RWPE1 (cell line): ENCODE measurements around the gene MAN2B2.

Experiments
- CTCF ChIA-PET: fragments of 350-600 bp; sonication (Branson Sonifier 250); formaldehyde crosslinking; extraction: SDS; loops from one replicate; lab custom pipeline; 2021; lab: Yijun Ruan, JAX
- POLR2A ChIA-PET: fragments of 400-600 bp; formaldehyde crosslinking; extraction: SDS; loops from one replicate; lab custom pipeline; 2020; ENCODE audit warnings: antibody characterized with exemption; ENCODE audit not compliant: low non-redundant PET; lab: Yijun Ruan, JAX
- DNase-seq: peaks from one replicate; pipeline ENCODE4 v3.0.0; 2012; ENCODE audit warnings: low spot score
- H3K27ac ChIP-seq: fragments of 450-650 bp; 2 replicates; pipeline ENCODE4 v1.5.1; 2017
- TF ChIP-seq, protein P1 (sequence below): fragments of 450-650 bp; conservative IDR thresholded peaks from 2 replicates; pipeline ENCODE4 v1.5.1; 2017; ENCODE audit warnings: low read depth, mild to moderate bottlenecking

Gene MAN2B2

DNA sequence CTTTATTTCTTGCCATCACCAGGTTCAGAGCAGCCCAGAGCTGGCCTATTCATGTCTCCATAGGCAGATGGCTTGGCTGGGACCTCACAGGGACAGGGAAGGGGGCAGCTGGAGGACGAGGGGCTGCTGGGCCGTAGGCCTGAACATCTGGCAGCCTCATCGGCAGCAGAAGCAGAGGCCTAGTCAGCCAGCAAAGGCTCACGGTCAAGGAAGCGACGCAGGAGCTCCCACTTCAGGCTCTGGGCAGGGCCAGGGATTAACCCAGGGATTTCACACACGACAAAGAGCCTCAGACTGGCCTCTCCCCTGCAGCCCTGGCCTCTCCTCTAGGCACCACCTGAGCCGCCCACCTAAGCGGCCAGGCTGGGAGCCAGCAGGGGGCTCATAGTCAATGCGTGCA, 46.0 kb upstream of the MAN2B2 start:
- no peak overlapping the region for H3K27ac ChIP-seq
- ChIA-PET POLR2A (no interaction called here), CTCF (no interaction called here)
- TF ChIP-seq, protein P1, sequence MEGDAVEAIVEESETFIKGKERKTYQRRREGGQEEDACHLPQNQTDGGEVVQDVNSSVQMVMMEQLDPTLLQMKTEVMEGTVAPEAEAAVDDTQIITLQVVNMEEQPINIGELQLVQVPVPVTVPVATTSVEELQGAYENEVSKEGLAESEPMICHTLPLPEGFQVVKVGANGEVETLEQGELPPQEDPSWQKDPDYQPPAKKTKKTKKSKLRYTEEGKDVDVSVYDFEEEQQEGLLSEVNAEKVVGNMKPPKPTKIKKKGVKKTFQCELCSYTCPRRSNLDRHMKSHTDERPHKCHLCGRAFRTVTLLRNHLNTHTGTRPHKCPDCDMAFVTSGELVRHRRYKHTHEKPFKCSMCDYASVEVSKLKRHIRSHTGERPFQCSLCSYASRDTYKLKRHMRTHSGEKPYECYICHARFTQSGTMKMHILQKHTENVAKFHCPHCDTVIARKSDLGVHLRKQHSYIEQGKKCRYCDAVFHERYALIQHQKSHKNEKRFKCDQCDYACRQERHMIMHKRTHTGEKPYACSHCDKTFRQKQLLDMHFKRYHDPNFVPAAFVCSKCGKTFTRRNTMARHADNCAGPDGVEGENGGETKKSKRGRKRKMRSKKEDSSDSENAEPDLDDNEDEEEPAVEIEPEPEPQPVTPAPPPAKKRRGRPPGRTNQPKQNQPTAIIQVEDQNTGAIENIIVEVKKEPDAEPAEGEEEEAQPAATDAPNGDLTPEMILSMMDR = no peak
- no peak for DNase-seq

DNA sequence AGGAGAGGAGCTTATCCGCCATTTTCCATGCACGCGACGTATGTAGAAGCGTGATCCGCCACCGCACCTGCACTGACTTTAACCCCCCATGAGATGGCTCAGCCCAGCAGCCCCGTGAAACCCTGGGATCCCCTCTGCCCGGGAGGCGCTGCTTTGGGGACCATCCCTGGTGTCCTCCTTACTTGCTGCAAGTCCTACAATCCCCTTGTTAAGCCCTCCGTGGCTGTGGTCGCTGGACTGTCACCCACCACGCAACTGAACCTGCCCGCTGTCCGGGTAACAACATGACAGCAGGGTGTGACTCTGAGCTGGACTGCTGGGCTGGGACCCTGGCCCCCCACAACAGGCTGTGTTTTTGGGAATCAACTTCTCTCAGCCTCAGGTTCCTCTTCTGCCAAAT, 44.7 kb upstream of the MAN2B2 start:
- TF ChIP-seq, protein P1 = no peak
- CTCF ChIA-PET = no interaction called here
- DNase-seq = no peak
- POLR2A ChIA-PET = no interaction called here
- H3K27ac ChIP-seq = no peak overlapping the region

DNA sequence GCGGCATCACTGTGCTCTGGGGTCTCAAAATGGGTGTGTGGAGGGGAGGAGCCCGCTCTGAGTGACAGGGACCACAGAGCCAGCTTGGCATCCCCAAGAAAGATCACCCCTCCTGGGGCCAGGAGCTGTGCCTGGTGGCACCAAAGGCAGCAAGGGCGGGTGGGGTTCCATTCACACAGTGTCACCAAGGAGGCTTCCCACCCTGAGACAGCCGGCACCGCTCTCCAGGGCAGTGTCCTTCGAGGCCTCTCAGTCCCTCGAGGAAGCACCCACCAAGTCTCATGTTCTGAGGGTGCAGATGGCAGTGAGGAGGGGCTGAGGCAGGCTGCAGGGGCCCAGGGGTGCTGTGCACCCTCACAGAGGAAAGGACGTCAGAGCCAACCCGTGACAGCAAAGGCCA, 44.0 kb upstream of the MAN2B2 start:
- no peak for DNase-seq
- no peak overlapping the region for H3K27ac ChIP-seq
- POLR2A ChIA-PET = no interaction called here
- CTCF ChIA-PET = no interaction called here
- TF ChIP-seq, protein P1 = no peak

DNA sequence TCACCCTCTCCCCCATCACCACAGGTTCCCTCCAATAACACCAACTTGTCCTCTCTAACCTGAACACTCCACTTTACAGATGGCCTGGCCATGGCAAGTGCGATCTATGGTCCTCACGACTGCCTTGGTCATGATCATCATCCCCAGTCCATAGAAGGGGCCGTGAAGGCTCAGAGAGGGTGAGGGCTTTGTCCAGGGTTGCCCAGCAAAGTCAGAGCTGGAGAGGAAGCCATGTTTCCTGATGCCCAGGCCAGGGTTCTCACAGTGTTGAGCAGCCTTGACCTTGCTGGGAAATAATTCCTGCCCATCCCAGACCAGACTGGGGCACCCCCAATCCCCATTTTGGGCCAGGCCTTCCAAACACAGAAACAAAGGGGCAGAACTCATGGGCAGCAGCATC, 42.9 kb upstream of the MAN2B2 start:
- H3K27ac ChIP-seq = no peak overlapping the region
- ChIA-PET CTCF (no interaction called here), POLR2A (no interaction called here)
- no peak for DNase-seq
- TF ChIP-seq, protein P1 = no peak

DNA sequence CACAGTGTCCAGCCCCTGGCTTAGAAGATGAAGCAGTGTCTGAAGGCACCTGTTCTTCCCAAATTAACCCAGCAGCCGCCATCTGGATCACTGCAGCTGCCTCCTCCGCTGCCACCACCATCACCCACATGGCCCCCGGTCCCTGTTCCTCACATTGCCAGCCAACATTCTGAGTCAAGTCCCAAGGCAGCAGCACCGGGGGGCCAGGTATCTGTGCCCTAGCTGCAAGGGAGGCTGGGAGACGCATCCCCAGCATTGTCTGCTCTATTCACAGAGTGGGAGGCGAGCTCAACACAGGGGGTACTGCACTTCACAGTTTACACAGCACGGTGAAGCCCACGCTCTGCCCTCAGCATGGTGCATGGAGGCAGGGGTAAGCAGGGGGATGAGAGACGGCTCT, 42.3 kb upstream of the MAN2B2 start:
- POLR2A ChIA-PET = no interaction called here
- CTCF ChIA-PET = no interaction called here
- no peak overlapping the region for H3K27ac ChIP-seq
- TF ChIP-seq, protein P1 = no peak
- no peak for DNase-seq

DNA sequence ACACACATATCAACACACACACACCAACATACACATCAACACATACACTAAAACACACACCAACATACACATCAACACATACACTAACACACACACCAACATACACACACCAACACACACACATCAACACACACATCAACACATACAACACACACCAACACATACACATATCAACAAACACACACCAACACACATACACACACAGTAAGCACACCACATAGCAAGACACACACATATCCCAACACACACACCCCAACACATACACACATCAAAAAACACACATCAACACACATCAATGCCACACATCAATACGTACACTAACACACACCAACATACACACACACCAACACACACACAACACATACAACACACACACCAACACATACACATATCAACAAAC, 40.9 kb upstream of the MAN2B2 start:
- TF ChIP-seq, protein P1 = no peak
- no peak overlapping the region for H3K27ac ChIP-seq
- ChIA-PET CTCF (no interaction called here), POLR2A (no interaction called here)
- DNase-seq = no peak
